LNCAP (cell line): ENCODE measurements around the gene FAM20B.

Experiments
- TF ChIP-seq, protein P1 (sequence below): fragments of 450-650 bp; IDR thresholded peaks from 2 replicates; pipeline ENCODE4 v1.5.1; 2017; ENCODE audit warnings: mild to moderate bottlenecking

Gene FAM20B

DNA sequence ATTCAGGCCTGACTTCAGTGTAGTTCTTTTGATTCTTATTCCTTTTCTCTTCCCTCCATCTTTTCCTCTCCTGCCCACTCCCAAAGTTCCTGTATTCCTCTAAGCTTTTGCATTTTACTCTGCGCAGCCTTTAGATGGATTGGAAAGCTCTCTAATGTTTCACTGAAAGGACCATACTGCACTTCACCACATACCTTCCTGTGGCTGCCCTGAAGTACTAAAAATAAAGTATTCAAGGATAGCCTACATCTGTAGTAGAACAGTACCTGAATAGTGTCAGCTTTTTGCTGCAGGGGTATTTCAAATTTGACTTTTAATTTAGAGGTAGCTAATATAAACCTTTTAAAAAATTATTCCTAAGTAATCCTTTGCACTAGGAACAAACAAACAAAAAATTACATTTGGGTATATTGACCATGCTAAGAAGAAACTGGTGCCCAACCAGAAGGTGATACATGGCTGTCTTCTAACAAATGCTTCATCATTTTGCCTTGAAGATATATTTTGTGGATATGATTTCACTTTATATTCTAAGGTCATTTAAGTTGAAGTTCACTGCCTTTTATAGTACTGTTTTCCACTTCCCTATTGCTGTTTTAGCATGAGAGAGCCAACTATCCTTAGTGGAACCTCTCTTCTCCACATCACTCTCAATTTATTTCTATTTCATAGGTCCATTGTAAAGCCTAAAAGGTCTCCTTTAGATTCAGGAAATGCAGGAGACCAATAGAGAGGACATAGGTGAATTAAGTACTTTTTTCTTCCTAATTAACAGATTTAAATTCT is 22.8 kb downstream of the FAM20B start:
- TF ChIP-seq, protein P1, sequence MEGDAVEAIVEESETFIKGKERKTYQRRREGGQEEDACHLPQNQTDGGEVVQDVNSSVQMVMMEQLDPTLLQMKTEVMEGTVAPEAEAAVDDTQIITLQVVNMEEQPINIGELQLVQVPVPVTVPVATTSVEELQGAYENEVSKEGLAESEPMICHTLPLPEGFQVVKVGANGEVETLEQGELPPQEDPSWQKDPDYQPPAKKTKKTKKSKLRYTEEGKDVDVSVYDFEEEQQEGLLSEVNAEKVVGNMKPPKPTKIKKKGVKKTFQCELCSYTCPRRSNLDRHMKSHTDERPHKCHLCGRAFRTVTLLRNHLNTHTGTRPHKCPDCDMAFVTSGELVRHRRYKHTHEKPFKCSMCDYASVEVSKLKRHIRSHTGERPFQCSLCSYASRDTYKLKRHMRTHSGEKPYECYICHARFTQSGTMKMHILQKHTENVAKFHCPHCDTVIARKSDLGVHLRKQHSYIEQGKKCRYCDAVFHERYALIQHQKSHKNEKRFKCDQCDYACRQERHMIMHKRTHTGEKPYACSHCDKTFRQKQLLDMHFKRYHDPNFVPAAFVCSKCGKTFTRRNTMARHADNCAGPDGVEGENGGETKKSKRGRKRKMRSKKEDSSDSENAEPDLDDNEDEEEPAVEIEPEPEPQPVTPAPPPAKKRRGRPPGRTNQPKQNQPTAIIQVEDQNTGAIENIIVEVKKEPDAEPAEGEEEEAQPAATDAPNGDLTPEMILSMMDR = no peak

DNA sequence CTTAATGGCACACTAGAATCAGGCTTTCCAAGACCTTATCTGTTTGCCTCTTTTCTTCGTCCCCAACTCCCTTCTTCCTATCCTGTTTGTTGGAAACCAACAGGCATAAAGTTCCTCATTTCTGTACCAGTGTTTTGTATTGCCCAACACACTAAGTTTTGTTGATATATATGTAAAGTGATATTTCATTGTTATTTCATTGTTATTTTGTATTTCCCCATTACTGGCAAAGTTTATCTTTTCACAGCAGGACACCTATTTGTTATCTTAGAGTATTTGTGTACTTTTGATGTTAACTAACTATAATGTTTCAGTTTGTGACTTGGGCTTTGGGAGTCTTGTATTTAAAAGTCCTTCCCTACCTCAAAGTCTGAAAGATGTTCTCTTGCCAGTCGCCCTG is 27.1 kb downstream of the FAM20B start:
- TF ChIP-seq, protein P1 = no peak

DNA sequence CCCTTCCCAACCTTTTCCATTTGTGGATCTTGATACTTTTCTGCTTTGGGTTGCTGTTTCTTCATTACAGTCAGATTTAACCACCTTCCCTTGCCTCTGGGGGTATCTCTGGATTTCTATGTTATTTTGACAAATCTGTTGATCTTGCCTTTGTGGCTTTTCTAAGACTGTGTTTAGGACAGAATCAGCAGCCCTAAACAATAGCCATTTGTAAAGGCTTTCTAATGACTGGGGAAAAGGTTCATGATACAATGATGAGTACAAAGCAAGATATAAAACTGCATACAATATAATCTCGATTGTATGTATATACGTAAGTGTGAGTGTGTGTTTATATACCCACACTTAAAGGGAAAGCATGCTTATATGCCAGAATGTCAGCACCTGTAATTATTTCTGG is 27.8 kb downstream of the FAM20B start:
- TF ChIP-seq, protein P1 = no peak

DNA sequence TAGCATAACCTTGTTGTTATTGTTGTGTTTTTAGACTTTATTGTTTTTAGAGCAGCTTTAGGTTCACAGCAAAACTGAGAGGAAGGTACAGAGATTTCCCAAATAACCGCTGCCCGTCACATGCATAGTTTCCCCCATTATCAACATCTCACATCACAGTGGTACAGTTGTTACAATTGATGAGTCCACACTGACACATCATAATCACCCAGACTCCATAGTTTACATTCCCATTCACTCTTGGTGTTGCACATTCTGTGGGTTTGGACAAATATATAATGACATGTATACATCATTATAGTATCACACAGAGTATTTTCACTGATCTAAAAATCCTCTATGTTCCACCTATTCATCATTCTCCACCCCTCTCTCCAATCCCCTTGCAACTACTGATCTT is 30.2 kb downstream of the FAM20B start:
- TF ChIP-seq, protein P1 = no peak

DNA sequence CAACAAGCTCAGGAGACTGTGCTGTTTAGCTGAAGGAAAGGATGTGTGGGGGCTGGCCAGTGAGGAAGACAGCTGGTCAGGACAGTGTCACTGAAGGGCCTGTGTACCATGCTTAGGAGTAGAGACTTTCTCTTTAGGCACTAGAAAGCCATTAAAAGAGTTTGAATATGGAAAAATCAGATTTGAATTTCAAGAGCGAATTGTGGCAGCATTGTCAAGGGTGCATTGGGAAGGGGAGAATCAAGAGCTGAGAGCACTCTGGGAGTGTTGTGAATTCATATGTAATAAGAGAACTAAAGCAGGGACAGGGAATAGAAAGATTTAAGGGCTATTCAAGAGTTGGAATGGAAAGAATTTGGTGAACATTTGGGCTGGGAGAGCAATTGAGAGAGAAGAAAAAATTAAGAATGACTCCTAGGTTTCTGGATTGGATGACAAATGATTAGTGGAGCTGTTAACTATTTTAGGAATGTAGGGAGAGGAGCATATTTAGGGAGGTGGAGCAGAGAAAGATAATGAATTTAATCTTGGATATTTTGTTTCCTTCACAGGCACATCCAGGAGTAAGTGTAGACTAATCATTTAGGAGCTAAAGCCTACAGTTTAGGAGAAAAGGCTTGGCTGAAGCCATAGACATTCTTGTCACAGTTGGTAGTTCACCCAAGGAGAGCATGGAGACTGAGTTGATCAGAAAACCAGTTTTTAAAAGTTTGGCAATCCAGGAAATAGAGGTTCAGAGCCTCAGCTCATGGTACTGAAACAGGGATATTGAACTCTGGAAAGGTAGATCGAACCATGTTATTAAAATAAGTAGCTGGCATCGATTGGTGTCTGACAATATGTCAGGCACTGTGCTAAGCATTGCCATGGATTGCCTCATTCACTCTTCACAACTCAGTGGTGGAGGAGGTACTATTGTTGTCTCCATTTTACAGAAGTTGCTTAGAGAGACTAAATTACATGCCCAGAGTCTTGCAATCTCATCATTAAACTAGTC is 33.1 kb downstream of the FAM20B start:
- TF ChIP-seq, protein P1 = no peak

DNA sequence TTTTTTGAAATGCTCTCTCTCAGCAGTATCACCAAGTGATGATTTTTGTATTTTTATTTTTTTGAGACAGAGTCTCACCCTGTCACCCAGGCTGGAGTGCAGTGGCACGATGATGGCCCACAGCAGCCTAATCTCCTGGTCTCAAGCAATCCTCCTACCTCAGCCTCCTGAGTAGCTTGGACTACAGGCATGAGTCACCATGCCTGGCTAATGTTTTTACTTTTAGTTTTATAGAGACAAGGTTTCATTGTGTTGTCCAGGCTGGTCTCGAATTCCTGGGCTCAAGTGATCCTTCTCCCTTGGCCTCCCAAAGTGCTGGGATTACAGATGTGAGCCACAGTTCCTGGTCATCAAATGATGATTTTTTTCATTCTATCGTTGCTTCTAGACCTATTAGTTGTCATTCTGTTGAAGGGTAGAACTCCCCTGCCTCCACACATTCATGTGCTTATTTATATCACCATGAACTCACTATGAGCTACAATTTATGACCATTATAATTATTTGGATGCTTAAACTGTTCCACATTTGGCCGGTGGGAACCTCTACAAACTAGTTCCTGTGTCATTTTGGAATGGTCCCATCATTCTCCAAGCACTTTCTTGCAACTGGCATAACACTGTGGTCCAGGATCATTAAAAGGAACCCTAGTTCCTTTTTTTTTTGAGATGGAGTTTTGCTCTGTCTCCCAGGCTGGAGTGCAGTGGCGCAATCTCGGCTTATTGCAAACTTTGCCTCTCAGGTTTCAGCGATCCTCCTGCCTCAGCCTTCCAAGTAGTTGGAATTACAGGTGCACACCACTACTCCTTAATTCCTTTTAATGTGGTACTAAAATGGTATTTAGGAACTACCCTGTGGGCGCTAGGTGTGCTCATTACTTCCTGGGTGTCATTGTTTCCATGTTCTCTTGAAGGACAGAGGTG is 35.9 kb downstream of the FAM20B start:
- TF ChIP-seq, protein P1 = no peak

DNA sequence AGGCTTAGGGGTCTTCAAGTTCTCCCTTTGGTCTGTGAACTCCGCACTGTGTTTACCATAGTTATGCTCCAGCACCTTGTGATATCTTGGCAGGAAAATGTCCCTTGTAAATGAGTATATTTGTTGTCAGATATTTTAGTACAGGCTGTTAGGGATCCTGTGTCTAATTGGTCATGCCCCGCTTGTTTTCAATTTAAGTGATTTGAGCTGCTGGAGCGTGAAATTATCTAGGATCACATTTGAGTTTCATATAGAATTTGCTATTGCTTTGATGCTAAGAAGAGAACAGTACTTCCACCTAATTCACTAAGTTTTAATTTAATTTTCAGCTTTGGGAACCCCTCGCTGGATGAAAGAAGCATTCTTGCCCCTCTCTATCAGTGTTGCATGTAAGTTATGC is 40.8 kb downstream of the FAM20B start:
- TF ChIP-seq, protein P1 = no peak
